T-cell (primary cell): Measurements from ENCODE around the gene KPNB1. TPM values are rescaled to one million over a fixed set of nuclear protein-coding genes. Genes with fewer than 3 reads are reported as not detected.

Experiments used
- ATAC-seq, 4 experiments: fragments of 200-7000 bp in 3 of 4; fragments of 150-1000 bp in 1 of 4; cut with Tn5 transposase; replicated peaks in 1 of 4; 1 replicate in 3 of 4; 2 replicates in 1 of 4; pipeline ENCODE4 v1.10.0; 2021; ENCODE audit warnings: moderate library complexity in 3 of 4, mild to moderate bottlenecking in 2 of 4, moderate number of reproducible peaks in 1 of 4
- CTCF ChIA-PET, 2 donors: fragments of 300-600 bp; sonication (Branson Sonifier 250); formaldehyde crosslinking; loops; one replicate each; lab custom pipeline; 2022; ENCODE audit warnings: antibody characterized with exemption in 2 of 2; lab: Charles Lee
- POLR2A ChIA-PET, 2 donors: fragments of 300-600 bp; sonication (Branson Sonifier 250); formaldehyde crosslinking; loops; one replicate each; lab custom pipeline; 2022; ENCODE audit warnings: antibody characterized with exemption in 2 of 2; lab: Charles Lee
- DNase-seq, 35 experiments: peaks; one replicate each; pipeline versions ENCODE4 v3.0.0 to v3.0.0-alpha.2; 2013 to 2023
- H3K27ac ChIP-seq: one replicate; pipeline ENCODE4 v1.5.1; 2013; ENCODE audit warnings: low read length
- H3K27me3 ChIP-seq, 2 experiments: replicated peaks in 1 of 2; 1 replicate in 1 of 2; 2 replicates in 1 of 2; pipeline versions ENCODE4 v1.6.1 to v1.7.0; 2013; ENCODE audit warnings: low read length in 1 of 2, mixed read lengths in 1 of 2; ENCODE audit not compliant: control insufficient read depth in 2 of 2, insufficient read depth in 2 of 2; ENCODE audit errors: extremely low read depth in 1 of 2
- H3K36me3 ChIP-seq, 2 donors: 1 replicate in 1 of 2; 2 replicates in 1 of 2; pipeline versions ENCODE4 v1.6.1 to v1.7.0; 2013; ENCODE audit warnings: low read length in 1 of 2; ENCODE audit not compliant: control insufficient read depth in 2 of 2, insufficient read depth in 1 of 2; ENCODE audit errors: extremely low read depth in 1 of 2
- H3K4me1 ChIP-seq, 2 experiments: 1 replicate in 1 of 2; 2 replicates in 1 of 2; pipeline versions ENCODE4 v1.6.1 to v1.7.0; 2013; ENCODE audit warnings: low read length in 2 of 2, mixed read lengths in 1 of 2; ENCODE audit not compliant: insufficient read depth in 2 of 2, control insufficient read depth in 1 of 2; ENCODE audit errors: extremely low read depth in 1 of 2
- H3K4me3 ChIP-seq, 2 donors: 1 replicate in 1 of 2; 2 replicates in 1 of 2; pipeline versions ENCODE4 v1.5.1 to v1.7.0; 2013; ENCODE audit warnings: mild to moderate bottlenecking in 2 of 2, low read length in 1 of 2, moderate library complexity in 1 of 2; ENCODE audit not compliant: control insufficient read depth in 1 of 2; ENCODE audit errors: extremely low read depth in 1 of 2
- H3K9me3 ChIP-seq: 2 replicates; pipeline ENCODE4 v1.7.0; 2013
- H3K27ac Mint-ChIP-seq, 2 donors: one replicate each; pipeline ENCODE4 v1.8.0; 2020 to 2021; ENCODE audit warnings: mild to moderate bottlenecking in 2 of 2, mixed read lengths in 2 of 2
- H3K27me3 Mint-ChIP-seq, 2 donors: one replicate each; pipeline ENCODE4 v1.8.0; 2021 to 2022; ENCODE audit warnings: mixed read lengths in 2 of 2
- H3K36me3 Mint-ChIP-seq: one replicate; pipeline ENCODE4 v1.8.0; 2021; ENCODE audit warnings: mixed read lengths
- H3K4me1 Mint-ChIP-seq, 3 donors: one replicate each; pipeline ENCODE4 v1.8.0; 2020 to 2022; ENCODE audit warnings: mixed read lengths in 3 of 3, mild to moderate bottlenecking in 1 of 3
- H3K4me3 Mint-ChIP-seq, 3 donors: one replicate each; pipeline ENCODE4 v1.8.0; 2020 to 2022; ENCODE audit warnings: mild to moderate bottlenecking in 3 of 3, mixed read lengths in 3 of 3, moderate library complexity in 3 of 3
- H3K9me3 Mint-ChIP-seq, 3 donors: one replicate each; pipeline ENCODE4 v1.8.0; 2020 to 2022; ENCODE audit warnings: mixed read lengths in 3 of 3
- WGBS: methylation state at CpG from one replicate; pipeline ENCODE4 v1.1.5; 2013; ENCODE audit warnings: missing lambda C conversion rate; ENCODE audit not compliant: insufficient coverage; 5-methylcytosine and 5-hydroxymethylcytosine counted together
- total RNA-seq, 35 experiments: library from RNA in 6 of 35; stranded (reverse) in 6 of 35; fragments of 120-200 nt in 1 of 35; gene quantifications; one replicate each; pipeline versions ENCODE4 v1.2.1 to v1.2.4 and lab custom pipeline; 2013 to 2026

The KPNB1 gene
- total RNA-seq, 5 donors from 2014 or later (not counting 1 experiment from before 2014, with no cell fraction given) = 216 to 262 (median 240) TPM

- Histone ChIP-seq H3K36me3 (peaks cover 16 to 52% of the 10 kb centered on the region in 2 donors), H3K27me3 (no peaks in the 10 kb centered on the region), H3K4me3 (no peak overlapping the region), H3K9me3 (no peaks in the 10 kb centered on the region), H3K27ac (no peak overlapping the region), H3K4me1 (no peaks in the 10 kb centered on the region)
- Mint-ChIP-seq H3K27ac (peak overlapping the region in 1 of 2 donors; percentile 39), H3K9me3 (no peaks in the 10 kb centered on the region), H3K4me1 (no peaks in the 10 kb centered on the region), H3K4me3 (no peak overlapping the region), H3K36me3 (peaks cover 49% of the 10 kb centered on the region), H3K27me3 (no peaks in the 10 kb centered on the region)
- ChIA-PET CTCF (no interaction called here), POLR2A (interaction anchor here in 1 of 2 donors (0.6 kb wide), 1 partner anchor 8 kb away, joined by 5 read pairs; no protein-coding TSS in a partner anchor)
- 100% methylated on average over 2 of the region's 4 CpGs for WGBS
- ATAC-seq (no peak), DNase-seq (no peak)
These were observed 34.9 kb downstream of the KPNB1 start for GRCh38 chr17:47684535-47685193.

GRCh38 chr17:47685556-47686275, 36.0 kb downstream of the KPNB1 start:
- H3K36me3 ChIP-seq = peaks cover 10 to 41% of the 10 kb centered on the region in 2 donors
- H3K9me3 Mint-ChIP-seq = no peaks in the 10 kb centered on the region
- WGBS = no CpG with 5 or more reads among the region's 4 CpGs
- H3K27ac ChIP-seq = no peak overlapping the region
- no peaks in the 10 kb centered on the region for H3K4me1 Mint-ChIP-seq
- ATAC-seq (no peak), DNase-seq (no peak)
- no peaks in the 10 kb centered on the region for H3K27me3 Mint-ChIP-seq
- H3K27me3 ChIP-seq = no peaks in the 10 kb centered on the region
- ChIA-PET POLR2A (no interaction called here), CTCF (no interaction called here)
- no peak overlapping the region for H3K4me3 ChIP-seq
- no peaks in the 10 kb centered on the region for H3K4me1 ChIP-seq
- H3K27ac Mint-ChIP-seq = peak overlapping the region; percentile 57 to 74
- peaks cover 39% of the 10 kb centered on the region for H3K36me3 Mint-ChIP-seq
- H3K9me3 ChIP-seq = no peaks in the 10 kb centered on the region
- no peak overlapping the region for H3K4me3 Mint-ChIP-seq

GRCh38 chr17:47686276-47686635, 36.5 kb downstream of the KPNB1 start:
- no peak for DNase-seq
- WGBS = no CpG with 5 or more reads among the region's 1 CpG
- H3K4me3 Mint-ChIP-seq = no peak overlapping the region
- H3K27me3 ChIP-seq = no peaks in the 10 kb centered on the region
- ChIA-PET CTCF (no interaction called here), POLR2A (no interaction called here)
- peaks cover 36% of the 10 kb centered on the region for H3K36me3 Mint-ChIP-seq
- H3K4me1 ChIP-seq = no peaks in the 10 kb centered on the region
- H3K27ac ChIP-seq = no peak overlapping the region
- no peaks in the 10 kb centered on the region for H3K9me3 Mint-ChIP-seq
- ATAC-seq = no peak
- H3K27ac Mint-ChIP-seq = peak overlapping the region; percentile 57 to 74
- H3K4me3 ChIP-seq = no peak overlapping the region
- H3K27me3 Mint-ChIP-seq = no peaks in the 10 kb centered on the region
- peaks cover 7 to 39% of the 10 kb centered on the region in 2 donors for H3K36me3 ChIP-seq
- H3K4me1 Mint-ChIP-seq = no peaks in the 10 kb centered on the region
- H3K9me3 ChIP-seq = no peaks in the 10 kb centered on the region

- Mint-ChIP-seq H3K4me3 (no peak overlapping the region), H3K27me3 (no peaks in the 10 kb centered on the region), H3K4me1 (peaks cover 0 to 1% (median 1%) of the 10 kb centered on the region in 3 donors), H3K27ac (peak overlapping the region; percentile 28 to 74), H3K9me3 (no peaks in the 10 kb centered on the region), H3K36me3 (peaks cover 36% of the 10 kb centered on the region)
- DNase-seq = no peak
- Histone ChIP-seq H3K27ac (no peak overlapping the region), H3K27me3 (no peaks in the 10 kb centered on the region), H3K36me3 (peaks cover 7 to 34% of the 10 kb centered on the region in 2 donors), H3K4me1 (no peaks in the 10 kb centered on the region), H3K4me3 (no peak overlapping the region), H3K9me3 (no peaks in the 10 kb centered on the region)
- POLR2A ChIA-PET = no interaction called here
- 87% methylated on average over 4 of the region's 7 CpGs for WGBS
- no peak for ATAC-seq
- CTCF ChIA-PET = interaction anchor here in 1 of 2 donors (1.1 kb wide), 1 partner anchor 11 kb away, joined by 3 read pairs; no protein-coding TSS in a partner anchor
These were observed 37.1 kb downstream of the KPNB1 start for GRCh38 chr17:47686664-47687327.

GRCh38 chr17:47687328-47687690, 37.6 kb downstream of the KPNB1 start:
- Histone ChIP-seq H3K36me3 (peaks cover 6 to 29% of the 10 kb centered on the region in 2 donors), H3K4me1 (peaks cover 0 to 4% of the 10 kb centered on the region in 2 experiments), H3K27me3 (no peaks in the 10 kb centered on the region), H3K4me3 (no peak overlapping the region), H3K9me3 (no peaks in the 10 kb centered on the region), H3K27ac (no peak overlapping the region)
- Mint-ChIP-seq H3K4me1 (peaks cover 0 to 6% (median 4%) of the 10 kb centered on the region in 3 donors), H3K27me3 (no peaks in the 10 kb centered on the region), H3K4me3 (no peak overlapping the region), H3K36me3 (peaks cover 31% of the 10 kb centered on the region), H3K27ac (no peak overlapping the region), H3K9me3 (no peaks in the 10 kb centered on the region)
- no peak for ATAC-seq
- CTCF ChIA-PET = interaction anchor here in 1 of 2 donors (1.1 kb wide), 1 partner anchor 10 kb away, joined by 3 read pairs; no protein-coding TSS in a partner anchor
- POLR2A ChIA-PET = interaction anchor here in 1 of 2 donors (0.6 kb wide), 1 partner anchor 12 kb away, joined by 5 read pairs; no protein-coding TSS in a partner anchor
- DNase-seq = no peak

- Histone ChIP-seq H3K27ac (no peak overlapping the region), H3K4me3 (no peak overlapping the region), H3K9me3 (no peaks in the 10 kb centered on the region), H3K27me3 (no peaks in the 10 kb centered on the region), H3K4me1 (peaks cover 0 to 8% of the 10 kb centered on the region in 2 experiments), H3K36me3 (peaks cover 2 to 24% of the 10 kb centered on the region in 2 donors)
- peaks cover 27% of the 10 kb centered on the region for H3K36me3 Mint-ChIP-seq
- ATAC-seq (no peak), DNase-seq (no peak)
- ChIA-PET CTCF (interaction anchor here in 1 of 2 donors (1.1 kb wide), 1 partner anchor 10 kb away, joined by 3 read pairs; no protein-coding TSS in a partner anchor), POLR2A (interaction anchor here in 1 of 2 donors (0.6 kb wide), 1 partner anchor 12 kb away, joined by 5 read pairs; no protein-coding TSS in a partner anchor)
- H3K27ac Mint-ChIP-seq = no peak overlapping the region
- no peak overlapping the region for H3K4me3 Mint-ChIP-seq
- H3K27me3 Mint-ChIP-seq = no peaks in the 10 kb centered on the region
- peaks cover 4 to 11% (median 9%) of the 10 kb centered on the region in 3 donors for H3K4me1 Mint-ChIP-seq
- WGBS = 83% methylated on average over 1 of the region's 1 CpG
- no peaks in the 10 kb centered on the region for H3K9me3 Mint-ChIP-seq
These were observed 38.0 kb downstream of the KPNB1 start for GRCh38 chr17:47687748-47688147.
